SK-N-SH (cell line): ENCODE results near the gene SNCG. TPM values are rescaled to one million over a fixed set of nuclear protein-coding genes. Genes with fewer than 3 reads are reported as not detected.
"Not testable (repeated sequence)": the region's sequence is repeated elsewhere in the genome, so short reads cannot be mapped to it uniquely, and the experiment has no call there.

Experiments used
- CTCF ChIA-PET: fragments of 300-600, 350-600 bp; formaldehyde crosslinking; extraction: SDS; loops from one replicate; lab custom pipeline; 2021; lab: Yijun Ruan, JAX
- POLR2A ChIA-PET: fragments of 350-600 bp; sonication (Branson Sonifier 250); formaldehyde crosslinking; extraction: SDS; loops from one replicate; lab custom pipeline; 2020; ENCODE audit warnings: antibody characterized with exemption, inconsistent platforms; lab: Yijun Ruan, JAX
- DNase-seq: peaks from one replicate; pipeline ENCODE4 v3.0.0; 2012
- H2AFZ ChIP-seq: fragments of 200-600 bp; sonication (generic); 2 replicates; pipeline ENCODE4 v1.8.1; 2016; ENCODE audit warnings: antibody characterized with exemption, mild to moderate bottlenecking, low read depth
- H3F3A ChIP-seq: fragments of 200-600 bp; sonication (generic); replicated peaks from 2 replicates; pipeline ENCODE3; 2016; ENCODE audit warnings: antibody characterized with exemption, mild to moderate bottlenecking; ENCODE audit not compliant: insufficient read depth
- H3K27ac ChIP-seq, 2 experiments: fragments of 200-500 bp in 1 of 2; fragments of 200-600 bp in 1 of 2; sonication (Bioruptor generic) in 1 of 2; sonication (generic), shearing (Covaris generic) in 1 of 2; 2 replicates each; pipeline versions ENCODE4 v1.5.1 to v1.6.1; 2014 to 2016; ENCODE audit warnings: low read depth in 2 of 2, inconsistent platforms in 1 of 2, low read length in 1 of 2, mild to moderate bottlenecking in 1 of 2, mixed read lengths in 1 of 2
- H3K27me3 ChIP-seq: fragments of 200-600 bp; sonication (generic), shearing (Covaris generic); 2 replicates; pipeline ENCODE4 v1.6.1; 2016; ENCODE audit warnings: mixed run types; ENCODE audit not compliant: insufficient read depth
- H3K36me3 ChIP-seq, 2 experiments: fragments of 200-500 bp in 1 of 2; fragments of 200-600 bp in 1 of 2; sonication (Bioruptor generic) in 1 of 2; sonication (generic) in 1 of 2; replicated peaks in 1 of 2; 2 replicates each; pipeline versions ENCODE3 to v1.5.1; 2014 to 2016; ENCODE audit warnings: low read length in 1 of 2, mild to moderate bottlenecking in 1 of 2; ENCODE audit not compliant: insufficient read depth in 2 of 2, control insufficient read depth in 1 of 2
- H3K4me1 ChIP-seq, 2 experiments: fragments of 200-500 bp in 1 of 2; fragments of 200-600 bp in 1 of 2; sonication (Bioruptor generic) in 1 of 2; sonication (generic), shearing (Covaris generic) in 1 of 2; 2 replicates each; pipeline versions ENCODE4 v1.5.1 to v1.6.1; 2014 to 2016; ENCODE audit warnings: low read depth in 1 of 2, low read length in 1 of 2, mixed run types in 1 of 2; ENCODE audit not compliant: insufficient read depth in 2 of 2, control insufficient read depth in 1 of 2
- H3K4me2 ChIP-seq: fragments of 200-600 bp; sonication (generic), shearing (Covaris generic); 2 replicates; pipeline ENCODE4 v1.6.1; 2017; ENCODE audit warnings: mixed run types
- H3K4me3 ChIP-seq, 2 experiments: fragments of 200-500 bp in 1 of 2; fragments of 200-600 bp in 1 of 2; sonication (Bioruptor generic) in 1 of 2; sonication (generic), shearing (Covaris generic) in 1 of 2; 2 replicates each; pipeline versions ENCODE4 v1.5.1 to v1.8.1; 2014 to 2016; ENCODE audit warnings: low read depth in 2 of 2, inconsistent platforms in 1 of 2, low read length in 1 of 2, mild to moderate bottlenecking in 1 of 2, mixed read lengths in 1 of 2, moderate library complexity in 1 of 2
- H3K79me2 ChIP-seq: fragments of 200-600 bp; sonication (generic); 2 replicates; pipeline ENCODE4 v1.8.1; 2017; ENCODE audit warnings: mild to moderate bottlenecking; ENCODE audit not compliant: insufficient read depth
- H3K9ac ChIP-seq: fragments of 200-600 bp; sonication (generic); 2 replicates; pipeline ENCODE4 v1.6.1; 2017; ENCODE audit warnings: mixed run types
- H3K9me2 ChIP-seq: fragments of 200-600 bp; sonication (generic); 2 replicates; pipeline ENCODE4 v1.6.1; 2017; ENCODE audit warnings: mixed run types
- H3K9me3 ChIP-seq: fragments of 200-600 bp; sonication (generic); 2 replicates; pipeline ENCODE4 v1.6.1; 2017; ENCODE audit warnings: mixed run types, mild to moderate bottlenecking, moderate library complexity
- H4K20me1 ChIP-seq: fragments of 200-600 bp; sonication (generic); 2 replicates; pipeline ENCODE4 v1.6.1; 2017; ENCODE audit warnings: mild to moderate bottlenecking, mixed run types; ENCODE audit not compliant: insufficient read depth
- GATA2 ChIP-seq: sonication (generic); formaldehyde crosslinking; IDR thresholded peaks from 2 replicates; pipeline ENCODE4 v1.5.0; 2020; ENCODE audit warnings: mild to moderate bottlenecking, missing genetic modification reagents
- JUND ChIP-seq: IDR thresholded peaks from 2 replicates; pipeline ENCODE4 v1.4.0; 2012
- MEF2A ChIP-seq: IDR thresholded peaks from 2 replicates; pipeline ENCODE4 v1.4.0; 2012; ENCODE audit warnings: low read depth, borderline replicate concordance
- MXI1 ChIP-seq: IDR thresholded peaks from 2 replicates; pipeline ENCODE4 v1.6.1; 2012; ENCODE audit warnings: mild to moderate bottlenecking, low read depth, low read length, improper control_type of control experiment
- NRF1 ChIP-seq: IDR thresholded peaks from 2 replicates; pipeline ENCODE4 v1.6.1; 2012; ENCODE audit warnings: low read depth, mild to moderate bottlenecking, low read length
- RCOR1 ChIP-seq: fragments of 150-350 bp; IDR thresholded peaks from 2 replicates; pipeline ENCODE4 v1.6.1; 2017; ENCODE audit warnings: antibody characterized with exemption, low read length
- REST ChIP-seq: IDR thresholded peaks from 2 replicates; pipeline ENCODE4 v1.6.1; 2012; ENCODE audit warnings: mild to moderate bottlenecking, low read depth, low read length, moderate library complexity
- RXRA ChIP-seq: IDR thresholded peaks from 2 replicates; pipeline ENCODE4 v1.4.0; 2012; ENCODE audit warnings: low read depth, mild to moderate bottlenecking, borderline replicate concordance
- TAF1 ChIP-seq: IDR thresholded peaks from 2 replicates; pipeline ENCODE4 v1.6.1; 2012; ENCODE audit warnings: low read depth, mild to moderate bottlenecking, low read length, moderate library complexity, borderline replicate concordance
- YY1 ChIP-seq: IDR thresholded peaks from 2 replicates; pipeline ENCODE4 v1.4.0; 2012; ENCODE audit warnings: low read depth, mild to moderate bottlenecking
- WGBS: methylation state at CpG from one replicate; pipeline ENCODE4 v1.1.6; 2017; ENCODE audit warnings: low lambda C conversion rate; 5-methylcytosine and 5-hydroxymethylcytosine counted together
- polyA plus RNA-seq, 3 experiments: library from polyadenylated mRNA; depleted of rRNA; stranded (reverse); fragments of >200 nt; gene quantifications; 2 replicates each; pipeline ENCODE4 v1.2.3, GENCODE V29; 2012

Gene SNCG
- polyA plus RNA-seq, 1 of the 3 experiments (the other 2 are of a cell fraction), result 4.3 TPM

GRCh38 chr10:86976362-86977056 is 18.1 kb downstream of the SNCG start:
- H4K20me1 ChIP-seq, result no peaks in the 10 kb centered on the region
- CTCF ChIA-PET, result interaction anchor here (1.1 kb wide), 1 partner anchor 10 kb away, joined by 4 read pairs; no protein-coding TSS in a partner anchor

GRCh38 chr10:86978457-86978856 is 20.1 kb downstream of the SNCG start:
- H3K4me3 ChIP-seq, DNase-seq, H3K27me3 ChIP-seq, H3K4me2 ChIP-seq, POLR2A ChIA-PET, H3K9me2 ChIP-seq, H3K4me1 ChIP-seq, H2AFZ ChIP-seq, H3K79me2 ChIP-seq, H3K27ac ChIP-seq, H3F3A ChIP-seq, H3K36me3 ChIP-seq, H3K9me3 ChIP-seq, H4K20me1 ChIP-seq, H3K9ac ChIP-seq: not testable (repeated sequence)
- CTCF ChIA-PET, result interaction anchor here (0.8 kb wide), 1 partner anchor 40 kb away, joined by 3 read pairs; no protein-coding TSS in a partner anchor
- 71% methylated on average over 3 of the region's 3 CpGs for WGBS

More at GRCh38 chr10:86976362-86977056, 18.1 kb downstream of the SNCG start:
- no peaks in the 10 kb centered on the region for H3K9me3 ChIP-seq
- no peaks in the 10 kb centered on the region for H3K27me3 ChIP-seq
- H3K9me2 ChIP-seq, result no peaks in the 10 kb centered on the region
- H3K4me3 ChIP-seq, result no peak overlapping the region
- TF ChIP-seq RCOR1, result no peak
- H3F3A ChIP-seq, result no peaks in the 10 kb centered on the region
- WGBS, result 87% methylated on average over 5 of the region's 5 CpGs
- no peak overlapping the region for H2AFZ ChIP-seq
- no peak overlapping the region for H3K9ac ChIP-seq
- no peak overlapping the region for H3K4me2 ChIP-seq
- no peaks in the 10 kb centered on the region for H3K4me1 ChIP-seq
- H3K79me2 ChIP-seq, result no peaks in the 10 kb centered on the region
- POLR2A ChIA-PET, result no interaction called here
- DNase-seq, result no peak
- no peaks in the 10 kb centered on the region for H3K36me3 ChIP-seq
- no peak overlapping the region for H3K27ac ChIP-seq

GRCh38 chr10:86979296-86979818 is 21.0 kb downstream of the SNCG start:
- CTCF ChIA-PET, result no interaction called here

More at GRCh38 chr10:86979296-86979818, 21.0 kb downstream of the SNCG start:
- no peak for TF ChIP-seq TAF1
- no peak for TF ChIP-seq RCOR1
- TF ChIP-seq REST, result no peak
- no peak for TF ChIP-seq GATA2
- no peak for TF ChIP-seq NRF1
- no peak for TF ChIP-seq MEF2A
- TF ChIP-seq MXI1, result no peak
- TF ChIP-seq JUND, result no peak
- TF ChIP-seq RXRA, result no peak
- TF ChIP-seq YY1, result no peak
- H3K27ac ChIP-seq, result no peak overlapping the region
- H3K79me2 ChIP-seq, result no peaks in the 10 kb centered on the region
- no peak for DNase-seq
- H3K4me1 ChIP-seq, result no peaks in the 10 kb centered on the region
- no peaks in the 10 kb centered on the region for H3K9me2 ChIP-seq
- no peaks in the 10 kb centered on the region for H3K36me3 ChIP-seq
- no peak overlapping the region for H2AFZ ChIP-seq
- 85% methylated on average over 2 of the region's 4 CpGs for WGBS
- no peak overlapping the region for H3K4me2 ChIP-seq
- H3F3A ChIP-seq, result no peaks in the 10 kb centered on the region
- no peak overlapping the region for H3K4me3 ChIP-seq
- no peak overlapping the region for H3K9ac ChIP-seq
- POLR2A ChIA-PET, result no interaction called here
- no peaks in the 10 kb centered on the region for H3K9me3 ChIP-seq
- no peaks in the 10 kb centered on the region for H3K27me3 ChIP-seq
- no peaks in the 10 kb centered on the region for H4K20me1 ChIP-seq
